Endometrial microvascular endothelial cells (primary cell): ENCODE measurements around the gene COL15A1. TPM values are rescaled to one million over a fixed set of nuclear protein-coding genes. Genes with fewer than 3 reads are reported as not detected.
"Not testable (repeated sequence)": the region's sequence is repeated elsewhere in the genome, so short reads cannot be mapped to it uniquely, and the experiment has no call there.

Experiments
- in situ Hi-C: cut with HindIII; loops from 2 replicates; pipeline ENCODE4 v1.10.0; 2017; ENCODE audit warnings: low sequenced_read_pairs, low pct_unique_long_range_greater_than_20kb; ENCODE audit errors: inconsistent ontology term
- total RNA-seq: library from RNA; depleted of rRNA; stranded (reverse); fragments of >200 nt; gene quantifications from one replicate; pipeline ENCODE4 v1.2.3, GENCODE V29; 2015; ENCODE audit errors: inconsistent ontology term

COL15A1 gene
- 0.28 TPM for total RNA-seq

DNA sequence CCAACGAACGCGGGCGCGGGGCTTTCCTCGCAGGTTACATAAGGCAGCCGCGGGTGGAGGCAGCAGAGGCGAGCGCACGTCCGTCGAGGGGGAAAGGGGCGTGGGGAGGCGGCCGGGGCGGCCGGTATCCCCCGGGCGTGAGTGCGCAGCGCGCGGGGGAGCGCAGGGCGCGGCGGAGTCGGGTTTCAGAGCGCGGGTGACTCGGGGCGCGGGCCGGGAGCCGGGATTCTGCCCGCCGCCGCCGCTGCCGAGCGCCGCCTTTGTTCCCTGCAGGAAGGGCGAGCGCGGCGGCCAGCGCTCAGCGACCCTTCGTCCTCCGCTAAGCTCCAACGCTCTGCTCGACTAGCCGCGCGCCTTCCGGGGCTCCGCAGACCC, at the start of gene COL15A1:
Gene COL15A1, plus strand, starts transcription at position 226 of the 375 bp plus-strand sequence. CDS start 155 bp downstream, outside the sequence.
- in situ Hi-C loops = no loop called here

DNA sequence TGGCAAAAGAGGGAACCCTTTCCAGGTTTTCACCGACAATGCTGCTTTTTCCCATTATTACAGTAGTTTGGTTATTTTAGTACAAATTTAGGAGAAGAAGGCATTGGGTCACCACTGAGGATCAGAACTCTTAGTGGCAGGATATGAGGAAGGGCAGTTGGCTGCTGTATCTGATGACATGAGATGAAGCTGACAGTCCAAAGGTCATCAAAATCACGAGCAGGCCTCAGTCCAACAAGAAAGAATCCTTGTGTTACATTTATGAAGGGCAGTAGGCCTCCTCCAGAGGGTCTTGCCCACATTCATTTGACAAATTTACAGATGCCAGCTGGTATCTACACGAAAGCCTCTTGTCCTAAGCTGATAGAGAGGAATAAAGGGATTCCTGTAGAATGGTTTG, 49.5 kb upstream of the COL15A1 start:
- in situ Hi-C loops = no loop called here

DNA sequence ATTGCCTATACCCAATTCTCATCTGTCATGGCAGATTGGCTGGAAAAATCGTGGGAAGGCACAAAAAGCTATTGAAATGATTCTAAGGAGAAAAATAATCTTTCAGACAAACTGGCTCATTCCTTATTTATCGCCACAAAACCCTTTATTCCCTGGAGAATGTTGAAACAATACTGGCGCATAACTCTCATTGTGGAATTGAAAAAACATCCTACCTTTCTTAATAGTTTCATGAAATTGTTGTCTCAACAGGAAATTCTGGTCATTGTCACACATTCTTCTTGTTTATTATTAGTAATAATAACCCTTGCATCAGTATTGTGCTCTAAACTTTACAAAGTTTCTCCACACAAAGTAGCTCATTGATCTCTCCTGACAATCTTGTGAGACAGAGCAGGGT, 48.9 kb upstream of the COL15A1 start:
- in situ Hi-C loops = no loop called here

- in situ Hi-C loops = no loop called here
Observed at GRCh38 chr9:98896632-98897031, 47.1 kb upstream of the COL15A1 start.

- in situ Hi-C loops = no loop called here
Observed at GRCh38 chr9:98897745-98898144, 46.0 kb upstream of the COL15A1 start.

DNA sequence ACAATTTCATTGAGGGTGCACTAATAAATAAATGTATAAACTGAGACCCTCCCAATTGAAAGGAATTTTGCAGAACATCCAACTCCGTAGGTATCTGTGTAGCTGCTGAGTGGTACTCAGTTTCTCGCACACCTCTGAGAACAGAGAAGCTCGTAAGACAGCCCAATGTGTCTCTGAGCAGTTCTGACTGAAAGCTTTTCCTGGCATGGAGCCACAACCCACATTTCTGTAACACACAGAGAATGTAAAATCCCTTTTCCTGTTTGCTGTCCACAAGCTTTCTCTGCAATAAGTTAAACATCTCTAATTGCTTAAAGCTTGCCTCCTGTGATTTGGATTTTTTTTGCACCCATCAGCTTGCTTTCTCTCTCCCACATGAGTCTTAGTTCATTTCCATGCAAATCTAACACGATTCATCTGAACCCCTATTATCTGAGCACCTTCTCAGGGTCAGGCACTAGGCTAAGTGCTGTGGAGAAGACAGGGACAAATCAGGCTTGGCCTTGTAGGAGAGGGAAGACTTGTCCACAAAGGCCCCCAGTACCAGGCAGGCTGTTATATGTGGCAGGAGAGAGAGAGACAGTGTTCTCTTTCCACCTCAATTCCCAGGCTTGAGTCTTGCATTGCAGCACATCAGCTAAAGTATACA, 44.2 kb upstream of the COL15A1 start:
- in situ Hi-C loops = no loop called here

GRCh38 chr9:98900244-98900643, 43.5 kb upstream of the COL15A1 start:
- in situ Hi-C loops = no loop called here

GRCh38 chr9:98900725-98901124, 43.0 kb upstream of the COL15A1 start:
- in situ Hi-C loops = no loop called here

DNA sequence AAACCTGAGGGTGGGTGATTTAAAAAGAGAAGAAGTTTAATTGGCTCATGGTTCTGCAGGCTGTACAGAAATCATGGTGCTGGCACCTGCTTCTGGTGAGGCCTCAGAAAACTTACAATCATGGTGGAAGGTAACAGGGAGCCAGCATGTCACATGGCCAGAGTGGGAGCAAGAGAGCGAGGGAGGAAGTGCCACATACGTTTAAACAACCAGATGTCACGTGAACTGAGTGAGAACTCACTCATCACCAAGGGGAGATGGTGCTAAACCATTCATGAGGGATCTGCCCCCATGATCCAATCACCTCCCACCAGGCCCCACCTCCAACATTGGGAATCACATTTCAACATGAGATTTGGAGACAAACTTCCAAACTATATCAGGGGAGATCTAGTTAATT, 41.9 kb upstream of the COL15A1 start:
- in situ Hi-C loops = not testable (repeated sequence)

DNA sequence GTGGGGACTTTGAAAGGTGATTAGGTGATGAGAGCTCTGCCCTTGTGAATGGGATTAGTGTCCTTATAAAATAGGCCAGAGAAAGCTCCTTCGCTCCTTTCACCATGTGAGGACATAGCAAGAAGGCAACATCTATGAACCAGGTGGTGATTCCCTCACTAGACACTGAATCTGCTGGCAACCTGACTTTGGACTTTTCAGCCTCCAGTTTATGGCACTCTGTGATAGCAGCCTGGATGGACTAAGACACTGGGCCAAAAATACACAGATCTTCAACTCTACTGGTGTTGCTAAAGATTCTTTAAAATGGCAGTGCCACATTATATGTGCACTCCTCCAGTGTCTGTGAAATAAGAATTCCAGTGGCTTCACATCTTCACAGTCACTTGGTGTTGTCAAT, 41.2 kb upstream of the COL15A1 start:
- in situ Hi-C loops = no loop called here

DNA sequence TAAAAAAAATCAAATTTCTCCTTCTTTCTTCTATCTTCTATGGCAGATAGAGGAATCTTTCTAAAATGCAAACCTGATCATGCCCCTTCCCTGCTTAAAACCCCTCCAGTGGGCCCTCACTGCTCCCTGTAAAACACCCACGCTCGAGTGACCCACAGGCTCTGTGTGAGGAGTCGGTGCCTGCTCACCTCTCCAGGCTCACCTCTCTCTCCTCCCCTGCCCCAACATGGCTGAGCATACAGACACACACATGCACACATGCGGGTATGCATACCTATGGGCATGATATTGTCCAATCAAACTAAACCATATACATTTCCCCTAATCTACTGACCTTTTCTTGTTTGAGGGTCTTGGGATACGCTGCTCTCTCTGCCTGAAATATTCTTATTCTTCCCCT, 40.8 kb upstream of the COL15A1 start:
- in situ Hi-C loops = no loop called here

DNA sequence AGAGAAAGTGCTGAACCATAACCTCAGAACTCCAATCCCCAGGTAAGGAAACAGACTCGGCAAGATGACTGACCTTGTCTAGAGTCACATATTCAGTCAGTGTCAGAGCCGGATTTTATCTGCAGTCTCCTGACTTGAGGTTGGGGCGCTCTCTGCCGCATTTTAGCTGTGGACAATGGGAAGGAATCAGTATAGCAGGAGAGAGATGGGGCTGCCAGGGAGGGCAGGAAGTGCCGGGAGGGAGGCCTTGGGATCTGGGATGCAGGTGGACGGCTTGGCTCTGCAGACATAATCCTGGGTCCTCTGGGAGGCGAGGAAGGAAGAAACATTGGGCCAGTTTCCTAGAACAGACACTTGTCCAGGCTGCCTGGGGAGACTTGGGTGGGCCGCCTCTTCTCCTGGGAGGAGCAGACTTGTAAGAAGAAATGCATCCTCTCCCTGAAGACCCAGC, 39.7 kb upstream of the COL15A1 start:
- in situ Hi-C loops = no loop called here

GRCh38 chr9:98905015-98905414, 38.7 kb upstream of the COL15A1 start:
- in situ Hi-C loops = no loop called here

GRCh38 chr9:98906273-98907040, 37.2 kb upstream of the COL15A1 start:
- in situ Hi-C loops = no loop called here

DNA sequence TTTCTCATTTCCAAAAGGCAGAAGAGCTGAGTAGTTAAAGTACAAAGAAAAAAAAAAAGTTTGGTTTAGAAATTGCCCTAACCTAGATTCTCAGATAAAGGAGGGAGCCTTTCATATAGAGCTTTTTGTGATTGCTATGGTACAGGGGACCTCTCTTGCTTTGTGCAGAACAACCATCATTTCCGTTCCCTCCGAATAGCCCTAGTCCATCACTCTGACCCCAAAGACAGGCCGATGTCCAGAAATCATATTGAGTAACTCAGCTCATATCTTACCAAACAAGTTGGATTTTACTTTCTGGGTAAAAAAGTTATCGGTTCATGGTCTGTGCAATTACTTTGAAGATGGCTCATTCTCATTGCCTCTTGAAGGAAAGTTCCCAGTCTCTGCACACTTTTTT, 36.7 kb upstream of the COL15A1 start:
- in situ Hi-C loops = no loop called here

- in situ Hi-C loops = no loop called here
Observed at GRCh38 chr9:98908897-98909634, 34.6 kb upstream of the COL15A1 start.

DNA sequence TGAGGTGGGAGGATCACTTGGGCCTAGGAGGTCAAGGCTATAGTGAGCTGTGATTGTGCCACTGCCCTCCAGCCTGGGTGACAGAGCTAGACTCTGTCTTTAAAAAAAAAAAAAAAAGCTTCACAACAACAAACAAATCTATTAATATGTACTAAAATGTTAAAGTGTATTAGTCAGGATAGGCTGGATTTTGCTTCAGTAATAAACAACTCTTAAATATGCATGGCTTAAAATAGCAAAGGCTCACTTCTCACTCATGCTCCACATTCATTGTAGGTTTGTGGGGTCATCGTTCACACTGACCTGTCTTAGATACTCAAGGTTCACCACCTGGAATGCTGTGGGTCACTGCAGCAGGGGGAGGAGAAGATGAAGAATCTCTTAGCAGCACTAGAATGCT, 33.8 kb upstream of the COL15A1 start:
- in situ Hi-C loops = no loop called here

DNA sequence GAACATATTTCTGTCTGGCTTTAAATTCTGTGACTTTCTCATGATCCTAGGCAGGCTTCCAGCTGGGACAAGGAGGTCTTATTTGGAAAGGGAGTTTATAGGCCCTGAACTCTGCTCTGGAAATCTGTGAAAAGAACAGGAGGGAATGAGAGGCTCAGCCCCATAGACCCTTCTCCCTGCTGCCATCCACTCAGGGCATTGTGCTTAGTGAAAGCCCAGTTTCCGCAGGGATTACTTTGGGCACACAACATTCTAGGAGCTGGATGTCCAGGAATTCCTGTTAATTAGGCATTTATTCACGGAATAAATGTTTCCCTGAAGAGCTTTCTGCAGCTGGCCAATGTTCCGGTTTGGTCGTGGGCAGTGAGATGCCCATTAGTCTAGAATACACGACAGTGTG, 32.7 kb upstream of the COL15A1 start:
- in situ Hi-C loops = no loop called here

GRCh38 chr9:98911738-98912137, 32.0 kb upstream of the COL15A1 start:
- in situ Hi-C loops = not testable (repeated sequence)

- in situ Hi-C loops = no loop called here
Observed at GRCh38 chr9:98912450-98912849, 31.3 kb upstream of the COL15A1 start.
